ENCODE measurements around the gene NUDCD3.
A peak's percentile ranks its signal among the peaks of the same experiment; 100 is the strongest.

- peak in 2 of 4 donors; percentile 3 to 21 for TF ChIP-seq CTCF (IDR thresholded peaks at IDR 0.05)
- TF ChIP-seq POLR2A (IDR thresholded peaks at IDR 0.05) = peak; percentile 54
These were observed at the start of gene NUDCD3 for GRCh38 chr7:44490351-44491200.
